K562 (cell line): Measurements from ENCODE around the gene RPL10A. TPM values are rescaled to one million over a fixed set of nuclear protein-coding genes. Genes with fewer than 3 reads are reported as not detected.

Experiments used
- ATAC-seq: fragments of 200-7000 bp; cut with Tn5 transposase; 3 replicates; pipeline ENCODE4 v1.9.1; 2020; ENCODE audit warnings: moderate library complexity
- BruUV-seq: library from RNA; stranded (reverse); fragments of 400-500 nt; replicated peaks from 2 replicates; lab custom pipeline; 2021; lab: Mats Ljungman, UMichigan
- CTCF ChIA-PET: fragments of 300-600 bp; formaldehyde crosslinking; extraction: SDS; loops from one replicate; lab custom pipeline; 2021; ENCODE audit warnings: low intra/inter-chr PET ratio; lab: Yijun Ruan, JAX
- POLR2A ChIA-PET: fragments of 300-600, 350-650 bp; sonication (Branson Sonifier 250); formaldehyde crosslinking; extraction: SDS; loops from one replicate; lab custom pipeline; 2021; ENCODE audit warnings: antibody characterized with exemption, inconsistent platforms; lab: Yijun Ruan, JAX
- DNase-seq, 4 experiments: peaks; one replicate each; pipeline versions ENCODE4 v3.0.0 to v3.0.0-alpha.2; 2011 to 2018; ENCODE audit warnings: low spot score in 3 of 4, mixed read lengths in 3 of 4; ENCODE audit errors: extremely low read depth in 1 of 4
- FAIRE-seq: peaks from 2 replicates; lab custom pipeline; 2011; peaks lifted over from hg19 to GRCh38; lab: Jason Lieb, UNC
- H2AFZ ChIP-seq: 2 replicates; pipeline ENCODE4 v1.6.0; 2011; ENCODE audit warnings: low read depth, low read length, control low read depth, inconsistent platforms
- H3K27ac ChIP-seq: fragments of 200-600 bp; 3 replicates; pipeline ENCODE4 v1.8.0; 2011; ENCODE audit warnings: low read depth, mild to moderate bottlenecking, control low read depth, inconsistent platforms, low read length, moderate library complexity, mixed read lengths; ENCODE audit errors: extremely low read depth
- H3K27me3 ChIP-seq, 2 experiments: fragments of 300-600 bp in 1 of 2; 2 replicates in 1 of 2; 3 replicates in 1 of 2; pipeline versions ENCODE4 v1.6.0 to v1.8.0; 2011; ENCODE audit warnings: inconsistent platforms in 2 of 2, low read length in 2 of 2, mild to moderate bottlenecking in 1 of 2, mixed read lengths in 1 of 2, moderate library complexity in 1 of 2; ENCODE audit not compliant: control insufficient read depth in 2 of 2, insufficient read depth in 2 of 2
- H3K36me3 ChIP-seq: fragments of 300-600 bp; 3 replicates; pipeline ENCODE4 v1.8.0; 2011; ENCODE audit warnings: mild to moderate bottlenecking, low read length, inconsistent platforms; ENCODE audit not compliant: control insufficient read depth, insufficient read depth
- H3K4me1 ChIP-seq, 2 experiments: fragments of 200-600 bp in 1 of 2; replicated peaks in 1 of 2; 2 replicates in 1 of 2; 3 replicates in 1 of 2; pipeline versions ENCODE4 v1.5.1 to v1.8.0; 2011; ENCODE audit warnings: inconsistent platforms in 2 of 2, low read length in 2 of 2, mild to moderate bottlenecking in 1 of 2, mixed read lengths in 1 of 2, moderate library complexity in 1 of 2; ENCODE audit not compliant: control insufficient read depth in 2 of 2, insufficient read depth in 2 of 2
- H3K4me2 ChIP-seq: 2 replicates; pipeline ENCODE4 v1.6.1; 2011; ENCODE audit warnings: low read length, control low read depth, inconsistent platforms, mixed read lengths; ENCODE audit not compliant: insufficient read depth
- H3K4me3 ChIP-seq: fragments of 200-600 bp; sonication (generic), shearing (Covaris generic); 2 replicates; pipeline ENCODE4 v1.5.1; 2016; ENCODE audit warnings: control low read depth, inconsistent platforms
- H3K79me2 ChIP-seq: fragments of 200-600 bp; 3 replicates; pipeline ENCODE4 v1.8.0; 2011; ENCODE audit warnings: low read length, inconsistent platforms; ENCODE audit not compliant: control insufficient read depth, insufficient read depth
- H3K9ac ChIP-seq, 2 experiments: 2 replicates each; pipeline versions ENCODE4 v1.6.0 to v1.6.1; 2011; ENCODE audit warnings: low read depth in 2 of 2, low read length in 2 of 2, control low read depth in 1 of 2, inconsistent platforms in 1 of 2, mild to moderate bottlenecking in 1 of 2, mixed read lengths in 1 of 2; ENCODE audit not compliant: insufficient read depth in 1 of 2
- H3K9me1 ChIP-seq: one replicate; pipeline ENCODE4 v1.6.0; 2011; ENCODE audit warnings: inconsistent platforms, mild to moderate bottlenecking, low read length, moderate library complexity; ENCODE audit not compliant: control insufficient read depth, insufficient read depth
- H3K9me3 ChIP-seq: replicated peaks from 2 replicates; pipeline ENCODE4 v1.5.1; 2011; ENCODE audit warnings: low read depth, low read length, inconsistent platforms; ENCODE audit not compliant: control insufficient read depth, insufficient read depth
- H4K20me1 ChIP-seq: replicated peaks from 2 replicates; pipeline ENCODE4 v1.6.1; 2011; ENCODE audit warnings: low read length, inconsistent platforms, mixed read lengths; ENCODE audit not compliant: control insufficient read depth, insufficient read depth
- KHSRP ChIP-seq: fragments of 450-650 bp; IDR thresholded peaks from 2 replicates; pipeline ENCODE4 v1.6.1; 2017
- MNT ChIP-seq, 2 experiments: fragments of 450-650 bp; conservative IDR thresholded peaks; 2 replicates each; pipeline ENCODE4 v1.6.1; 2017; ENCODE audit warnings: mild to moderate bottlenecking in 2 of 2, moderate library complexity in 2 of 2
- MYC ChIP-seq, 2 experiments: fragments of 250-450 bp in 1 of 2; sonication (Bioruptor Pico) in 1 of 2; IDR thresholded peaks; 2 replicates each; pipeline versions ENCODE4 v1.5.1 to v1.6.1; 2012 to 2021; ENCODE audit warnings: low read depth in 2 of 2, borderline replicate concordance in 1 of 2, improper control_type of control experiment in 1 of 2, low read length in 1 of 2, mild to moderate bottlenecking in 1 of 2, moderate library complexity in 1 of 2
- NFIC ChIP-seq: fragments of 450-650 bp; IDR thresholded peaks from 2 replicates; pipeline ENCODE4 v1.6.1; 2017; ENCODE audit warnings: mild to moderate bottlenecking, inconsistent platforms
- ZBED1 ChIP-seq: IDR thresholded peaks from 2 replicates; pipeline ENCODE4 v1.6.1; 2014
- ZFP30 ChIP-seq: fragments of 250-450 bp; sonication (Bioruptor Pico); IDR thresholded peaks from 2 replicates; pipeline ENCODE4 v1.8.0; 2022; ENCODE audit warnings: moderate library complexity, mild to moderate bottlenecking, inconsistent platforms, borderline replicate concordance
- ZNF384 ChIP-seq: IDR thresholded peaks from 2 replicates; pipeline ENCODE4 v1.6.1; 2012; ENCODE audit warnings: low read depth, low read length, improper control_type of control experiment
- WGBS: fragments of 100-300 bp; shearing (Covaris generic); methylation state at CpG from one replicate; pipeline ENCODE4 v1.1.6; 2016; ENCODE audit warnings: low coverage, mixed read lengths; ENCODE audit not compliant: insufficient coverage; ENCODE audit errors: missing lambda C conversion rate; 5-methylcytosine and 5-hydroxymethylcytosine counted together
- in situ Hi-C: fragments of 300-500 bp; cut with MboI; formaldehyde crosslinking; loops from 4 replicates; pipeline ENCODE4 v1.15.0; 2018; ENCODE audit warnings: inconsistent platforms, mixed read lengths
- intact Hi-C: fragments of 100-400 bp; cut with micrococcal nuclease; formaldehyde crosslinking; loops from 2 replicates; pipeline ENCODE4 v1.14.2; 2022
- polyA plus RNA-seq, 8 experiments: library from polyadenylated mRNA; depleted of rRNA in 4 of 8; stranded (reverse) in 5 of 8; unstranded in 3 of 8; fragments of >200 nt; fragmentation: Nextera tagmentation in 2 of 8; fragmentation: Illumina TruSeq in 1 of 8; extraction: Ambion mirVana in 2 of 8; extraction: Trizol in 1 of 8; gene quantifications; 2 replicates each; pipeline versions ENCODE4 v1.2.1 to v1.2.3, GENCODE V29; 2011 to 2014; ENCODE audit warnings: inconsistent platforms in 1 of 8, missing spikeins in 1 of 8
- total RNA-seq, 7 experiments: library from RNA; depleted of rRNA in 6 of 7; stranded (reverse); fragments of >200 nt in 6 of 7; fragmentation: Illumina TruSeq in 2 of 7; extraction: Trizol in 2 of 7; gene quantifications; 2 replicates each; pipeline versions ENCODE4 v1.2.1 to v1.2.3, GENCODE V29; 2011 to 2021; ENCODE audit warnings: low replicate concordance in 1 of 7
- TF ChIP-seq, protein P1 (sequence below): sonication (generic); formaldehyde crosslinking; IDR thresholded peaks from 2 replicates; pipeline ENCODE4 v1.8.1; 2023; ENCODE audit warnings: mild to moderate bottlenecking, missing genetic modification reagents

RPL10A gene
- total and polyA plus RNA-seq, 9 of the 15 experiments (the other 6 are each of a cell fraction or from before 2014, with no cell fraction given) = 1,589 to 3,237 (median 2,116) TPM

DNA sequence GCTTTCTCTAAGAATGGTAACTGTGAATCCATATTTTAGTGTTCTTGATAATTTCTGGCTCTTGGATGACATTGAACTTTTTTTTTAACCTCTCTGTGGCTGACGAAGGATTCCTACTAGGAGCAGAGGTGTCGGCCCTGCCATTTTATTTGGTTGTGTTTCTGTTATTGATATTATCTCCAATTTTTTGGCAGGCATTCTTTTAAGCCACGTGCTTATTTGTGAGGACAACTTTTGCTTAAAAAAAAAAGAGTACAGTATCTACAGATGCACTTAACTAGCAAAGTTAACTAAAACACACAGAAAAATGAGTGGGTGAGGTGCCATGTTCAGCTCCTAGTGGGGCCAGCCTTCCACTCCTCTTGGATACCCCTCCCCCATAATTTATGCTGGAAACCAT is 15.0 kb upstream of the RPL10A start:
- intact Hi-C loops (loop anchor here (1.0 kb wide), 1 partner anchor 15 kb away; the partner anchor contains the start of gene RPL10A), in situ Hi-C loops (loop anchor here (10.0 kb wide), 1 partner anchor 148 kb away; no protein-coding TSS in a partner anchor)
- H3K79me2 ChIP-seq = peaks cover 26% of the 10 kb centered on the region
- H3K9me1 ChIP-seq = no peaks in the 10 kb centered on the region
- H4K20me1 ChIP-seq = no peaks in the 10 kb centered on the region; the same call in 1 of the 2 replicates
- ATAC-seq = no peak
- H3K27me3 ChIP-seq = 0 out of 5 replicates have a peak, but pooled peaks cover 0 to 3% of the 10 kb centered on the region in 2 experiments
- H3K27ac ChIP-seq = peak overlapping the region; percentile 78
- CTCF ChIA-PET = no interaction called here
- BruUV-seq = TSS peak; percentile 64
- peak overlapping the region; percentile 73 for H3K4me3 ChIP-seq
- no peak for FAIRE-seq
- peak overlapping the region; percentile 94 for H2AFZ ChIP-seq
- 0% methylated on average over 3 of the region's 3 CpGs for WGBS
- DNase-seq = peak in 1 of 4 experiments; percentile 42
- no peaks in the 10 kb centered on the region for H3K9me3 ChIP-seq
- peak overlapping the region; percentile 85 for H3K4me2 ChIP-seq
- peak overlapping the region in 1 of 2 experiments; percentile 55; a peak in 2 of 4 replicates for H3K9ac ChIP-seq
- POLR2A ChIA-PET = interaction anchor here (1.0 to 4.1 kb wide), 3 partner anchors 12 to 19 kb away, joined by 3 to 31 read pairs (median 7); partner anchors contain the start of gene RPL10A
- peaks cover 18 to 27% of the 10 kb centered on the region in 2 experiments for H3K4me1 ChIP-seq
- peaks cover 36% of the 10 kb centered on the region; the same call in 2 of the 3 replicates for H3K36me3 ChIP-seq
- peak; percentile 64 for TF ChIP-seq NFIC
- TF ChIP-seq, protein P1, sequence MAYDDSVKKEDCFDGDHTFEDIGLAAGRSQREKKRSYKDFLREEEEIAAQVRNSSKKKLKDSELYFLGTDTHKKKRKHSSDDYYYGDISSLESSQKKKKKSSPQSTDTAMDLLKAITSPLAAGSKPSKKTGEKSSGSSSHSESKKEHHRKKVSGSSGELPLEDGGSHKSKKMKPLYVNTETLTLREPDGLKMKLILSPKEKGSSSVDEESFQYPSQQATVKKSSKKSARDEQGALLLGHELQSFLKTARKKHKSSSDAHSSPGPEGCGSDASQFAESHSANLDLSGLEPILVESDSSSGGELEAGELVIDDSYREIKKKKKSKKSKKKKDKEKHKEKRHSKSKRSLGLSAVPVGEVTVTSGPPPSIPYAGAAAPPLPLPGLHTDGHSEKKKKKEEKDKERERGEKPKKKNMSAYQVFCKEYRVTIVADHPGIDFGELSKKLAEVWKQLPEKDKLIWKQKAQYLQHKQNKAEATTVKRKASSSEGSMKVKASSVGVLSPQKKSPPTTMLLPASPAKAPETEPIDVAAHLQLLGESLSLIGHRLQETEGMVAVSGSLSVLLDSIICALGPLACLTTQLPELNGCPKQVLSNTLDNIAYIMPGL (CRISPR knock-in tag) = no peak
- no peak for TF ChIP-seq ZFP30 (CRISPR knock-in tag)
- TF ChIP-seq ZNF384 = peak; percentile 32; the same call in 1 of the 2 replicates
- TF ChIP-seq MNT (conservative IDR thresholded peaks at IDR 0.05) = peak; percentile 85 to 87
- TF ChIP-seq MYC (IDR thresholded peaks at IDR 0.05; ENCODE audit: low read depth, low read length) = peak; percentile 66
- no peak for TF ChIP-seq MYC (CRISPR knock-in tag; IDR thresholded peaks at IDR 0.05; ENCODE audit: borderline replicate concordance, low read depth)
- TF ChIP-seq KHSRP = no peak
- no peak for TF ChIP-seq ZBED1
